Measurements from ENCODE around the gene TMEM191C.

TMEM191C gene

GRCh38 chr22:21451545-21452520 lies 15.4 kb upstream of the TMEM191C start:
- no peak for TF ChIP-seq CTCF (IDR thresholded peaks at IDR 0.05)

- no peak for TF ChIP-seq CTCF (IDR thresholded peaks at IDR 0.05)
These were observed 11.7 kb upstream of the TMEM191C start for GRCh38 chr22:21455334-21456089.

GRCh38 chr22:21457023-21457787 lies 10.0 kb upstream of the TMEM191C start:
- no peak for TF ChIP-seq CTCF (IDR thresholded peaks at IDR 0.05)

Data from LNCAP (cell line).